ENCODE measurements around the gene CBLN3. TPM values are rescaled to one million over a fixed set of nuclear protein-coding genes. Genes with fewer than 3 reads are reported as not detected.

Gene CBLN3
- total RNA-seq, 2 experiments from 2014 or later, result 1.6 to 1.7 TPM

GRCh38 chr14:24409192-24409591 is 20.3 kb downstream of the CBLN3 start:
- Mint-ChIP-seq H3K27ac (no peak overlapping the region), H3K27me3 (peaks cover 21% of the 10 kb centered on the region), H3K4me1 (ENCODE audit: low read depth) (no peaks in the 10 kb centered on the region), H3K9me3 (no peaks in the 10 kb centered on the region), H3K36me3 (ENCODE audit: low read depth) (no peaks in the 10 kb centered on the region), H3K4me3 (no peak overlapping the region)
- intact Hi-C loops (cut with DNase I, micrococcal nuclease), result no loop called here
- H3K4me1 ChIP-seq (ENCODE audit: insufficient read depth, low read length), result no peaks in the 10 kb centered on the region
- no peaks in the 10 kb centered on the region for H3K36me3 ChIP-seq (ENCODE audit: insufficient read depth, low read length)
- ChIA-PET POLR2A (interaction anchor here (1.0 to 1.8 kb wide), 2 partner anchors 10 to 22 kb away, joined by 3 to 4 read pairs; partner anchors contain the start of gene NYNRIN), CTCF (interaction anchor here (1.1 to 1.2 kb wide), 2 partner anchors 22 to 166 kb away, joined by 3 to 4 read pairs; no protein-coding TSS in a partner anchor)
- TF ChIP-seq CTCF (IDR thresholded peaks at IDR 0.05), result no peak
- H3K9me3 ChIP-seq (ENCODE audit: control insufficient read depth in 1 of 2, insufficient read depth in 1 of 2, low read length in 2 of 2), result no peaks in the 10 kb centered on the region
- H3K4me3 ChIP-seq (ENCODE audit: low read length), result no peak overlapping the region
- H3K27me3 ChIP-seq (ENCODE audit: control insufficient read depth in 1 of 2, insufficient read depth in 2 of 2, low read length in 2 of 2), result peaks cover 0 to 10% of the 10 kb centered on the region in 2 experiments
- no peak overlapping the region for H3K27ac ChIP-seq (ENCODE audit: low read depth in 1 of 2, low read length in 2 of 2)
- no peak for DNase-seq
- no peak for ATAC-seq (ENCODE audit: poor library complexity)

GRCh38 chr14:24408764-24409163 is 20.7 kb downstream of the CBLN3 start:
- ChIA-PET CTCF (interaction anchor here (1.1 to 1.2 kb wide), 2 partner anchors 23 to 165 kb away, joined by 3 to 4 read pairs; no protein-coding TSS in a partner anchor), POLR2A (interaction anchor here (1.0 to 1.8 kb wide), 2 partner anchors 10 to 23 kb away, joined by 3 to 4 read pairs; partner anchors contain the start of gene NYNRIN)

GRCh38 chr14:24407608-24408325 is 21.7 kb downstream of the CBLN3 start:
- no peaks in the 10 kb centered on the region for H3K4me1 ChIP-seq (ENCODE audit: insufficient read depth, low read length)

More at GRCh38 chr14:24408764-24409163, 20.7 kb downstream of the CBLN3 start:
- DNase-seq (no peak), ATAC-seq (ENCODE audit: poor library complexity) (no peak)
- Mint-ChIP-seq H3K4me3 (no peak overlapping the region), H3K4me1 (ENCODE audit: low read depth) (no peaks in the 10 kb centered on the region), H3K36me3 (ENCODE audit: low read depth) (no peaks in the 10 kb centered on the region), H3K9me3 (no peaks in the 10 kb centered on the region), H3K27ac (no peak overlapping the region), H3K27me3 (peaks cover 25% of the 10 kb centered on the region)
- no peaks in the 10 kb centered on the region for H3K4me1 ChIP-seq (ENCODE audit: insufficient read depth, low read length)
- H3K4me3 ChIP-seq (ENCODE audit: low read length), result no peak overlapping the region
- TF ChIP-seq CTCF (IDR thresholded peaks at IDR 0.05), result no peak
- peaks cover 0 to 10% of the 10 kb centered on the region in 2 experiments for H3K27me3 ChIP-seq (ENCODE audit: control insufficient read depth in 1 of 2, insufficient read depth in 2 of 2, low read length in 2 of 2)
- H3K36me3 ChIP-seq (ENCODE audit: insufficient read depth, low read length), result no peaks in the 10 kb centered on the region
- intact Hi-C loops (cut with DNase I, micrococcal nuclease), result no loop called here
- H3K9me3 ChIP-seq (ENCODE audit: control insufficient read depth in 1 of 2, insufficient read depth in 1 of 2, low read length in 2 of 2), result no peaks in the 10 kb centered on the region
- H3K27ac ChIP-seq (ENCODE audit: low read depth in 1 of 2, low read length in 2 of 2), result no peak overlapping the region

More at GRCh38 chr14:24407608-24408325, 21.7 kb downstream of the CBLN3 start:
- H3K4me1 Mint-ChIP-seq (ENCODE audit: low read depth), result no peaks in the 10 kb centered on the region
- no peaks in the 10 kb centered on the region for H3K36me3 Mint-ChIP-seq (ENCODE audit: low read depth)
- POLR2A ChIA-PET, result no interaction called here
- H3K27ac Mint-ChIP-seq, result no peak overlapping the region
- no peaks in the 10 kb centered on the region for H3K9me3 Mint-ChIP-seq
- Histone ChIP-seq H3K4me3 (ENCODE audit: low read length) (no peak overlapping the region), H3K27ac (ENCODE audit: low read depth in 1 of 2, low read length in 2 of 2) (no peak overlapping the region), H3K9me3 (ENCODE audit: control insufficient read depth in 1 of 2, insufficient read depth in 1 of 2, low read length in 2 of 2) (no peaks in the 10 kb centered on the region), H3K27me3 (ENCODE audit: control insufficient read depth in 1 of 2, insufficient read depth in 2 of 2, low read length in 2 of 2) (peaks cover 0 to 10% of the 10 kb centered on the region in 2 experiments), H3K36me3 (ENCODE audit: insufficient read depth, low read length) (no peaks in the 10 kb centered on the region)
- intact Hi-C loops (cut with DNase I, micrococcal nuclease), result no loop called here
- CTCF ChIA-PET, result no interaction called here
- H3K4me3 Mint-ChIP-seq, result no peak overlapping the region
- peaks cover 28% of the 10 kb centered on the region for H3K27me3 Mint-ChIP-seq
- ATAC-seq (ENCODE audit: poor library complexity) (no peak), DNase-seq (no peak)
- TF ChIP-seq CTCF (IDR thresholded peaks at IDR 0.05), result no peak
